Sigmoid colon (tissue), 4 donors: ENCODE data around the gene FEN1.

ENCODE experiments used
- CTCF ChIP-seq, 4 experiments: fragments of 450-650 bp in 3 of 4; fragments of 200-600 bp in 1 of 4; IDR thresholded peaks; one replicate each; pipeline ENCODE4 v1.5.1; 2016 to 2019; ENCODE audit warnings: antibody characterized with exemption in 4 of 4, mild to moderate bottlenecking in 3 of 4, moderate library complexity in 2 of 4
- POLR2A ChIP-seq, 2 donors: fragments of 450-650 bp; IDR thresholded peaks; one replicate each; pipeline ENCODE4 v1.6.1; 2016; ENCODE audit warnings: antibody characterized with exemption in 2 of 2, mild to moderate bottlenecking in 2 of 2, moderate library complexity in 2 of 2
- POLR2AphosphoS5 ChIP-seq, 4 donors: sonication (generic); formaldehyde crosslinking; IDR thresholded peaks; one replicate each; pipeline ENCODE4 v1.6.1; 2017; ENCODE audit warnings: antibody characterized with exemption in 4 of 4

GRCh38 chr11:61814247-61814957 is 21.7 kb downstream of the FEN1 start:
- TF ChIP-seq POLR2A (IDR thresholded peaks at IDR 0.05): no peak
- no peak for TF ChIP-seq CTCF (IDR thresholded peaks at IDR 0.05)
- no peak for TF ChIP-seq POLR2AphosphoS5 (IDR thresholded peaks at IDR 0.05)
